ENCODE results near the gene PLEKHS1.

PLEKHS1 gene

GRCh38 chr10:113732160-113732881 is 19.2 kb upstream of the PLEKHS1 start:
- H3K36me3 Mint-ChIP-seq, result peaks cover 34% of the 10 kb centered on the region
- DNase-seq, result no peak
- H3K4me1 Mint-ChIP-seq, result no peaks in the 10 kb centered on the region
- H3K27me3 Mint-ChIP-seq, result no peaks in the 10 kb centered on the region
- H3K9me3 Mint-ChIP-seq, result no peaks in the 10 kb centered on the region
- no peak overlapping the region for H3K27ac Mint-ChIP-seq
- no peak overlapping the region for H3K4me3 Mint-ChIP-seq
- CTCF ChIA-PET, result interaction anchor here (0.9 kb wide), 1 partner anchor 9 kb away, joined by 3 read pairs; no protein-coding TSS in a partner anchor

DNA sequence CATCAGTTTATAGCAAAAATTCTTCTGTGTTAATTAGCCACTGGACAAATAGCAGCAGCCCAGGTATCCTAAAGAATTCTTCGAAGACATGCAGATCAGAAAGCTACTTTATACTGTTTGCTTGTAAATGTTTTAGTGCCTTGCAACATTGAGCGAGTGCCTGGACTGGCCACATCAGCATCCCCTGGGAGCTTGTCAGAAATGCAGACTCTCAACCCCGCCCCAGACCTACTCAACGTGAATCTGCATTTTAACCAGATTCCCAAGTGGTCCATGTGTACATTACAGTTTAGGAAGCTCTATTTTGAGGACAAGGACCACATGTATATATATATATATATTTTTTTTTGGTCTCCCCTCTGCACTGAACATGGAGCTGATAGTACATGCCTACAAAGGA is 18.5 kb upstream of the PLEKHS1 start:
- Mint-ChIP-seq H3K36me3 (peaks cover 32% of the 10 kb centered on the region), H3K4me1 (no peaks in the 10 kb centered on the region), H3K27ac (no peak overlapping the region), H3K9me3 (no peaks in the 10 kb centered on the region), H3K4me3 (no peak overlapping the region), H3K27me3 (no peaks in the 10 kb centered on the region)
- CTCF ChIA-PET, result interaction anchor here (0.9 kb wide), 1 partner anchor 10 kb away, joined by 3 read pairs; no protein-coding TSS in a partner anchor
- no peak for DNase-seq

DNA sequence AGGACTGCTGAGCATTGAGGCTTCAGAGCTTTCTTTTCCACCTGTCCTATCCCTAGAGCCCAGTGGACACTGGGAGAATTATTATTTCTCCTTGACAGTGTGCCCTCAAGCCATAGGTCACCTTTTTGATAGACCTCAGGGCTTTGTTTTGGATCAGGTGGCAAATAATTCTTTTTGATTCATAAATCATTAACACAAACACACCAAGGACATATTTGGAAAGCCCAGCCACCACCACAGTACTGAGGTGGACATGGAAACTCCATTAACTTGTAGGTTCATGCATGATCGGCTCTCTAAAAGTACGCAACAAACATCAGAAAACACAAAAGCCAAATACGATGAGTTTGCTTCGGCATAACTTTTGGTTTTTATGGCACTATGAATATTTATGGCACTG is 17.8 kb upstream of the PLEKHS1 start:
- H3K9me3 Mint-ChIP-seq, result no peaks in the 10 kb centered on the region
- no peak overlapping the region for H3K4me3 Mint-ChIP-seq
- H3K36me3 Mint-ChIP-seq, result peaks cover 25% of the 10 kb centered on the region
- CTCF ChIA-PET, result no interaction called here
- DNase-seq, result no peak
- no peaks in the 10 kb centered on the region for H3K4me1 Mint-ChIP-seq
- no peak overlapping the region for H3K27ac Mint-ChIP-seq
- no peaks in the 10 kb centered on the region for H3K27me3 Mint-ChIP-seq

DNA sequence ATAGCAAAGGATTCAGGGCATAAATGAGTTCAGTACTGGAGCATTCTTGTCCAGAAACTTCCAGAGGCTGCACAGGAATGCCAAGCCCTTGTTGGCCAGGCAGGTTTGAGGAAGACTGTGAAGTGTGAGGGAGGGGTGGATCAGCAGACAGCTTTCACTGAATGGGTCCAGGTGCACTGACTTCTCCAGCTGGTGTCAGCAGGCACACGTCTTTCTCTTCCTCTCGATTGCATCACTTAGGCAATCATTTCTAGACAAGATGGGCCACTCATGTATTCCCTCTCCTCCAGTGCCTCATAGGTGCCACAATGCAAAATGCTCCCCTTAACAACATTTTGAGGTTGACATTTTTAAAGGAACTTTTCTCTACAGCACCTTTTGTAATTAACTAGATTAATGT is 15.6 kb upstream of the PLEKHS1 start:
- Mint-ChIP-seq H3K9me3 (no peaks in the 10 kb centered on the region), H3K4me3 (no peak overlapping the region), H3K4me1 (no peaks in the 10 kb centered on the region), H3K27me3 (no peaks in the 10 kb centered on the region), H3K27ac (no peak overlapping the region), H3K36me3 (peaks cover 7% of the 10 kb centered on the region)
- DNase-seq, result no peak
- CTCF ChIA-PET, result interaction anchor here (1.2 kb wide), 1 partner anchor 63 kb away, joined by 5 read pairs; no protein-coding TSS in a partner anchor

- DNase-seq, result no peak
- no peaks in the 10 kb centered on the region for H3K4me1 Mint-ChIP-seq
- H3K9me3 Mint-ChIP-seq, result no peaks in the 10 kb centered on the region
- peaks cover 4% of the 10 kb centered on the region for H3K36me3 Mint-ChIP-seq
- H3K27ac Mint-ChIP-seq, result no peak overlapping the region
- H3K27me3 Mint-ChIP-seq, result no peaks in the 10 kb centered on the region
- CTCF ChIA-PET, result interaction anchor here (1.2 kb wide), 1 partner anchor 63 kb away, joined by 5 read pairs; no protein-coding TSS in a partner anchor
- no peak overlapping the region for H3K4me3 Mint-ChIP-seq
These were observed 14.9 kb upstream of the PLEKHS1 start for GRCh38 chr10:113736576-113736975.

- Mint-ChIP-seq H3K4me1 (no peaks in the 10 kb centered on the region), H3K27me3 (peaks cover 5% of the 10 kb centered on the region), H3K9me3 (no peaks in the 10 kb centered on the region), H3K36me3 (no peaks in the 10 kb centered on the region), H3K27ac (no peak overlapping the region), H3K4me3 (no peak overlapping the region)
- DNase-seq, result no peak
- CTCF ChIA-PET, result interaction anchor here (0.7 kb wide), 1 partner anchor 364 kb away, joined by 3 read pairs; no protein-coding TSS in a partner anchor
These were observed 12.5 kb upstream of the PLEKHS1 start for GRCh38 chr10:113739031-113739430.

GRCh38 chr10:113739577-113739976 is 11.9 kb upstream of the PLEKHS1 start:
- Mint-ChIP-seq H3K27me3 (peaks cover 10% of the 10 kb centered on the region), H3K36me3 (no peaks in the 10 kb centered on the region), H3K4me3 (no peak overlapping the region), H3K4me1 (no peaks in the 10 kb centered on the region), H3K9me3 (no peaks in the 10 kb centered on the region), H3K27ac (no peak overlapping the region)
- CTCF ChIA-PET, result interaction anchor here (0.7 kb wide), 1 partner anchor 363 kb away, joined by 3 read pairs; no protein-coding TSS in a partner anchor
- DNase-seq, result no peak

GRCh38 chr10:113740850-113741249 is 10.6 kb upstream of the PLEKHS1 start:
- Mint-ChIP-seq H3K36me3 (no peaks in the 10 kb centered on the region), H3K9me3 (no peaks in the 10 kb centered on the region), H3K27ac (no peak overlapping the region), H3K27me3 (peaks cover 14% of the 10 kb centered on the region), H3K4me3 (no peak overlapping the region), H3K4me1 (no peaks in the 10 kb centered on the region)
- DNase-seq, result no peak
- CTCF ChIA-PET, result no interaction called here

DNA sequence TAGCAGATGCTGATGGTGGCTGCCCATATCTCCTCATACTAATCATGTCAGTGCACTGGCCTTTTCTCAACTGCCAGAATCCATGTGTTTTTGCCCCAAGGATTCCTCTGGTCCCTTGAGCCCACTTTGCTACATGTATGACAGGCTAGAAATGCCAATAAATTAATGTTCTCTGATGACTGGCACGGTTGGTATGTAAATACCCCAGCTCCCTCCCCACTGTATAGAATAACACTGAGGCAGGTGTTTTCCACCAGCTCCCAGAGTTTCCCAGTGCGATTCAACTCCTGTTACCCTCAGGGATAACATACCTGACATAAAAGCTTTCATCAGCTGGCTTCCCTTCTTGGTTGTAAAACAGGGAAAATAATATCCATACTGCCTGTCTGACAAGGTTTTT is 9.0 kb upstream of the PLEKHS1 start:
- Mint-ChIP-seq H3K4me1 (no peaks in the 10 kb centered on the region), H3K27me3 (peaks cover 18% of the 10 kb centered on the region), H3K36me3 (no peaks in the 10 kb centered on the region), H3K9me3 (no peaks in the 10 kb centered on the region), H3K27ac (no peak overlapping the region), H3K4me3 (no peak overlapping the region)
- CTCF ChIA-PET, result no interaction called here
- no peak for DNase-seq

DNA sequence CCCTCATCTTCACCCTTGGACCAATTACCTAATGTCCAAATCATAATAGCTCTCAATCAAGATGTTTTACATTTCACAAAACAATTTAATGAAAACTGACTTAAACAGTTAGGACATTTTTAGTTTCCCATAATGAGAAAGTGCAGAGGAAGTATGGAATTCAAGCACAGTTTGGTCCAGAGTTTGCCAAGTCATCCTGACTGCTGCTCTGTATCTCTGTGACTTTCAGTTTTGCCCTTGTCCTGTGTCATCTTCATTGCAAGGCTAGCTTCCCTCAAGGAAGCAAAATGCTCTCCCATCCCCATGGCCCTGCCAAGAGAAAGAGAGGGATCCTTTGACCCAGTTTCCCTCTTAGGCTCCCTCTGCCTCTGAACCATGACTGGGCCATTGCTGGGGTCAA is 7.9 kb upstream of the PLEKHS1 start:
- H3K4me3 Mint-ChIP-seq, result no peak overlapping the region
- CTCF ChIA-PET, result no interaction called here
- H3K27me3 Mint-ChIP-seq, result peaks cover 18% of the 10 kb centered on the region
- no peaks in the 10 kb centered on the region for H3K4me1 Mint-ChIP-seq
- no peaks in the 10 kb centered on the region for H3K36me3 Mint-ChIP-seq
- H3K9me3 Mint-ChIP-seq, result no peaks in the 10 kb centered on the region
- DNase-seq, result no peak
- H3K27ac Mint-ChIP-seq, result no peak overlapping the region

- no peaks in the 10 kb centered on the region for H3K4me1 Mint-ChIP-seq
- H3K9me3 Mint-ChIP-seq, result no peaks in the 10 kb centered on the region
- no peak overlapping the region for H3K27ac Mint-ChIP-seq
- no peaks in the 10 kb centered on the region for H3K36me3 Mint-ChIP-seq
- CTCF ChIA-PET, result no interaction called here
- DNase-seq, result no peak
- peaks cover 18% of the 10 kb centered on the region for H3K27me3 Mint-ChIP-seq
- no peak overlapping the region for H3K4me3 Mint-ChIP-seq
These were observed 6.1 kb upstream of the PLEKHS1 start for GRCh38 chr10:113745374-113745773.

DNA sequence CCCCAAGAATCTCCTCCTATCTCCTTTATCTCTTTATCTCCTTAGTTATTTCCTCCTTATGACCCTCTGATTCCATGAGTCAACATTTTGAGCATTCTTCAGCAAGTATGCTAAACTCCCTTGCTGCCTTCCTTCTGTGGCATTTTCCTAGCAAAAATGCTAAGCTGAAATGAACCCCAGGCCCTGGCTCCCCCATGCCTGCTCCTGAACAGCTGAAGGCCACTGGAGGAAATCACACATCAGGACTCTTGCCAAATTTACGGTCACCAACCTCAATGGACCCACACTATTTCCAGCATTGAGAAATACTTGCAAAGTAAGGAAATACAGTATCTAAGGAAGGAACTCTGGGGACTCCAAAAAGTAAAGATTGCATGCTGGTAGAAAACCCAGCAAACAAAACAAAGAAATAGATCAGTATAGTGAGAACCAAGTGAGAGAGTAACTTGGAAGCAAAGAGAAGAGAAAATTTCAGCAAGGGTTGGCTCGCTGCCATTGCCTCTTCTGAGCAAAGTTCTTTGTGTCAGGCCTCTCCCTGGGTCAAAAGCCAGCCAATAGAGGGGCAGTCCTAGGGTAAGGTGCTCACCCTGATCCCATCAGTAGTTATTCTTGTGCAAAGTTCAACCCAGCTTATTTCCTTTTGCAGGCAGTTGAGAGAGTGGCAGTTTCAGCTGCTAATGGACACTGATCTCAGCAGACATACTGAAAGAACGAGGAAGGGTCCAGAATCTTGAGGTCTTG is 5.1 kb upstream of the PLEKHS1 start:
- no peak for DNase-seq
- Mint-ChIP-seq H3K27ac (no peak overlapping the region), H3K4me1 (no peaks in the 10 kb centered on the region), H3K27me3 (peaks cover 22% of the 10 kb centered on the region), H3K9me3 (no peaks in the 10 kb centered on the region), H3K4me3 (no peak overlapping the region), H3K36me3 (no peaks in the 10 kb centered on the region)
- CTCF ChIA-PET, result no interaction called here

DNA sequence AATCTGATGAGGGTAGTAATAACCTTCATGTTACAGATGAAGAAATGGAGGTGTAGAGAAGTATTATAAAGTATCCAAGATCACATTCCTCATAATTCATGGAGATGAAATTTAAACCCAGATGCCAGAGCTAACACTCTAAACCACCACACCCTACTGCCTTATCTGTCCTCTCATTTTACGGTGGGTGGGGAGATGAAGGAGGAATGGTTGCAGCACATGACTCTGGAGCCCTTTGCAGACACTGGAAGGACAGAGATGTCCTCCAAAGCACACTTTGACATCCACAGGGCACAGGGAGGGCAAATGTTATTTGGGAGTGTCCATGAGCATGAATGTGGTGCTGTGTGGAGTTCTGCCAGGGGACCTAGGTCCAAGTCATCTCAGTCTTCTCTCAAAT is 1.1 kb downstream of the PLEKHS1 start:
- Mint-ChIP-seq H3K27ac (no peak overlapping the region), H3K9me3 (no peaks in the 10 kb centered on the region), H3K27me3 (peaks cover 25% of the 10 kb centered on the region), H3K4me3 (no peak overlapping the region), H3K4me1 (no peaks in the 10 kb centered on the region), H3K36me3 (no peaks in the 10 kb centered on the region)
- no peak for DNase-seq
- CTCF ChIA-PET, result no interaction called here

- H3K27ac Mint-ChIP-seq, result no peak overlapping the region
- H3K4me1 Mint-ChIP-seq, result no peaks in the 10 kb centered on the region
- H3K9me3 Mint-ChIP-seq, result no peaks in the 10 kb centered on the region
- CTCF ChIA-PET, result no interaction called here
- no peaks in the 10 kb centered on the region for H3K36me3 Mint-ChIP-seq
- H3K27me3 Mint-ChIP-seq, result peaks cover 25% of the 10 kb centered on the region
- DNase-seq, result no peak
- H3K4me3 Mint-ChIP-seq, result no peak overlapping the region
These were observed 1.7 kb downstream of the PLEKHS1 start for GRCh38 chr10:113753020-113753692.

Data from activated naive CD4-positive, alpha-beta T cell treated with anti-CD3 and anti-CD28 coated beads, Interleukin-2, amount 10 ng/mL, durations not matched to agents 7 days and 5 days (primary cell).